ENCODE data around the gene RAB33B.
"Not testable (repeated sequence)": the region's sequence is repeated elsewhere in the genome, so short reads cannot be mapped to it uniquely, and the experiment has no call there.

DNA sequence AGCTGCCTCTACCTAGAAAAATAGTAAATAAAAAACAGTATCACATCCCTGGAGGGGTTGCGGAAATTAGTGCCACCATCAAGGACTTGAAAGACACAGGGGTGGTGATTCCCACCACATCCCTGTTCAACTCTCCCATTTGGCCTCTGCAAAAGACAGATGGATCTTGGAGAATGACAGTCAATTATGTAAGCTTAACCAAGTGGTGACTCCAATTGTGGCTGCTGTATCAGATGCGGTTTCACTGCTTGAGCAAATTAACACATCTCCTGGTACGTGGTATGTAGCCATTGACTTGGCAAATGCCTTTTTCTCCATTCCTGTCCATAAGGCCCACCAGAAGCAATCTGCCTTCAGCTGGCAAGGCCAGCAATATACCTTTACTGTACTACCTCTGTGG is 9.0 kb upstream of the RAB33B start:
- TF ChIP-seq, protein P1, sequence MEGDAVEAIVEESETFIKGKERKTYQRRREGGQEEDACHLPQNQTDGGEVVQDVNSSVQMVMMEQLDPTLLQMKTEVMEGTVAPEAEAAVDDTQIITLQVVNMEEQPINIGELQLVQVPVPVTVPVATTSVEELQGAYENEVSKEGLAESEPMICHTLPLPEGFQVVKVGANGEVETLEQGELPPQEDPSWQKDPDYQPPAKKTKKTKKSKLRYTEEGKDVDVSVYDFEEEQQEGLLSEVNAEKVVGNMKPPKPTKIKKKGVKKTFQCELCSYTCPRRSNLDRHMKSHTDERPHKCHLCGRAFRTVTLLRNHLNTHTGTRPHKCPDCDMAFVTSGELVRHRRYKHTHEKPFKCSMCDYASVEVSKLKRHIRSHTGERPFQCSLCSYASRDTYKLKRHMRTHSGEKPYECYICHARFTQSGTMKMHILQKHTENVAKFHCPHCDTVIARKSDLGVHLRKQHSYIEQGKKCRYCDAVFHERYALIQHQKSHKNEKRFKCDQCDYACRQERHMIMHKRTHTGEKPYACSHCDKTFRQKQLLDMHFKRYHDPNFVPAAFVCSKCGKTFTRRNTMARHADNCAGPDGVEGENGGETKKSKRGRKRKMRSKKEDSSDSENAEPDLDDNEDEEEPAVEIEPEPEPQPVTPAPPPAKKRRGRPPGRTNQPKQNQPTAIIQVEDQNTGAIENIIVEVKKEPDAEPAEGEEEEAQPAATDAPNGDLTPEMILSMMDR (conservative IDR thresholded peaks at IDR 0.05): not testable (repeated sequence)
- not testable (repeated sequence) for TF ChIP-seq ZFX (IDR thresholded peaks at IDR 0.05)
